Loucy (cell line): ENCODE data around the gene CEP41.

Source experiments
- H2AFZ ChIP-seq: fragments of 200-600 bp; sonication (generic); 2 replicates; pipeline ENCODE4 v1.6.0; 2016; ENCODE audit warnings: antibody characterized with exemption, mild to moderate bottlenecking, low read length, moderate library complexity
- H3F3A ChIP-seq: fragments of 200-600 bp; 2 replicates; pipeline ENCODE4 v1.6.0; 2016; ENCODE audit warnings: antibody characterized with exemption, low read depth, mild to moderate bottlenecking
- H3K27me3 ChIP-seq: fragments of 200-600 bp; sonication (generic); 2 replicates; pipeline ENCODE4 v1.6.1; 2014; ENCODE audit warnings: low read length, mild to moderate bottlenecking; ENCODE audit not compliant: insufficient read depth, poor library complexity, severe bottlenecking
- H3K36me3 ChIP-seq: fragments of 200-600 bp; sonication (generic); 2 replicates; pipeline ENCODE4 v1.6.1; 2016; ENCODE audit warnings: low read length; ENCODE audit not compliant: insufficient read depth
- H3K4me1 ChIP-seq: fragments of 200-600 bp; sonication (generic); 2 replicates; pipeline ENCODE4 v1.5.1; 2014; ENCODE audit warnings: low read length, mild to moderate bottlenecking; ENCODE audit not compliant: insufficient read depth, poor library complexity, severe bottlenecking
- H3K4me2 ChIP-seq: fragments of 200-600 bp; sonication (generic); 2 replicates; pipeline ENCODE4 v1.6.0; 2014; ENCODE audit warnings: antibody characterized with exemption, low read length, low read depth, mild to moderate bottlenecking; ENCODE audit not compliant: poor library complexity, severe bottlenecking
- H3K4me3 ChIP-seq: fragments of 200-600 bp; sonication (generic); 2 replicates; pipeline ENCODE4 v1.5.1; 2014; ENCODE audit warnings: low read length, mild to moderate bottlenecking, mixed read lengths; ENCODE audit not compliant: poor library complexity, severe bottlenecking
- H3K79me2 ChIP-seq: fragments of 200-600 bp; sonication (generic); 2 replicates; pipeline ENCODE4 v1.6.1; 2014; ENCODE audit warnings: low read length; ENCODE audit not compliant: insufficient read depth
- H3K9ac ChIP-seq: fragments of 200-600 bp; sonication (generic); 2 replicates; pipeline ENCODE4 v1.6.0; 2014; ENCODE audit warnings: mild to moderate bottlenecking, low read depth, low read length, moderate library complexity; ENCODE audit not compliant: poor library complexity, severe bottlenecking
- H3K9me2 ChIP-seq: fragments of 200-600 bp; sonication (generic); replicated peaks from 2 replicates; pipeline ENCODE4 v1.6.1; 2016; ENCODE audit warnings: low read depth, low read length, mixed read lengths
- H3K9me3 ChIP-seq: fragments of 200-600 bp; sonication (generic); 2 replicates; pipeline ENCODE4 v1.6.1; 2014; ENCODE audit warnings: mild to moderate bottlenecking, antibody characterized with exemption, low read length, low read depth; ENCODE audit not compliant: insufficient read depth
- H4K20me1 ChIP-seq: fragments of 200-600 bp; sonication (generic); 2 replicates; pipeline ENCODE4 v1.6.0; 2014; ENCODE audit warnings: antibody characterized with exemption, low read length, mild to moderate bottlenecking; ENCODE audit not compliant: insufficient read depth, poor library complexity, severe bottlenecking
- CTCF ChIP-seq: fragments of 200-600 bp; sonication (generic); conservative IDR thresholded peaks from 2 replicates; pipeline ENCODE4 v1.5.1; 2014; ENCODE audit warnings: mild to moderate bottlenecking, antibody characterized with exemption, low read length
- EZH2phosphoT487 ChIP-seq: fragments of 200-600 bp; IDR thresholded peaks from 2 replicates; pipeline ENCODE4 v1.6.1; 2018; ENCODE audit warnings: antibody characterized with exemption, mild to moderate bottlenecking, moderate library complexity, borderline replicate concordance

Gene CEP41

GRCh38 chr7:130488392-130489139, 47.8 kb upstream of the CEP41 start:
- peaks cover 24% of the 10 kb centered on the region for H3K4me1 ChIP-seq
- H3K9me2 ChIP-seq, result no peaks in the 10 kb centered on the region
- H3K9ac ChIP-seq, result peak overlapping the region; percentile 7
- TF ChIP-seq CTCF (no peak), EZH2phosphoT487 (no peak)
- no peaks in the 10 kb centered on the region for H4K20me1 ChIP-seq
- H3K36me3 ChIP-seq, result no peaks in the 10 kb centered on the region
- H3K9me3 ChIP-seq, result no peaks in the 10 kb centered on the region; the same call in 1 of the 2 replicates
- H3K79me2 ChIP-seq, result peaks cover 44% of the 10 kb centered on the region
- H3K4me2 ChIP-seq, result peak overlapping the region; percentile 87
- H3K4me3 ChIP-seq, result peak overlapping the region; percentile 82
- no peaks in the 10 kb centered on the region for H3F3A ChIP-seq
- H2AFZ ChIP-seq, result no peak overlapping the region
- H3K27me3 ChIP-seq, result no peaks in the 10 kb centered on the region

GRCh38 chr7:130486954-130487436, 46.2 kb upstream of the CEP41 start:
- Histone ChIP-seq H3F3A (no peaks in the 10 kb centered on the region), H3K27me3 (no peaks in the 10 kb centered on the region), H3K4me1 (peaks cover 27% of the 10 kb centered on the region), H4K20me1 (no peaks in the 10 kb centered on the region), H3K9me3 (no peaks in the 10 kb centered on the region; the same call in 1 of the 2 replicates), H2AFZ (peak overlapping the region; percentile 93), H3K4me2 (peak overlapping the region; percentile 87), H3K79me2 (peaks cover 29% of the 10 kb centered on the region), H3K9ac (peak overlapping the region; percentile 79), H3K9me2 (no peaks in the 10 kb centered on the region), H3K36me3 (no peaks in the 10 kb centered on the region), H3K4me3 (peak overlapping the region; percentile 82)
- TF ChIP-seq CTCF, result no peak
- no peak for TF ChIP-seq EZH2phosphoT487

DNA sequence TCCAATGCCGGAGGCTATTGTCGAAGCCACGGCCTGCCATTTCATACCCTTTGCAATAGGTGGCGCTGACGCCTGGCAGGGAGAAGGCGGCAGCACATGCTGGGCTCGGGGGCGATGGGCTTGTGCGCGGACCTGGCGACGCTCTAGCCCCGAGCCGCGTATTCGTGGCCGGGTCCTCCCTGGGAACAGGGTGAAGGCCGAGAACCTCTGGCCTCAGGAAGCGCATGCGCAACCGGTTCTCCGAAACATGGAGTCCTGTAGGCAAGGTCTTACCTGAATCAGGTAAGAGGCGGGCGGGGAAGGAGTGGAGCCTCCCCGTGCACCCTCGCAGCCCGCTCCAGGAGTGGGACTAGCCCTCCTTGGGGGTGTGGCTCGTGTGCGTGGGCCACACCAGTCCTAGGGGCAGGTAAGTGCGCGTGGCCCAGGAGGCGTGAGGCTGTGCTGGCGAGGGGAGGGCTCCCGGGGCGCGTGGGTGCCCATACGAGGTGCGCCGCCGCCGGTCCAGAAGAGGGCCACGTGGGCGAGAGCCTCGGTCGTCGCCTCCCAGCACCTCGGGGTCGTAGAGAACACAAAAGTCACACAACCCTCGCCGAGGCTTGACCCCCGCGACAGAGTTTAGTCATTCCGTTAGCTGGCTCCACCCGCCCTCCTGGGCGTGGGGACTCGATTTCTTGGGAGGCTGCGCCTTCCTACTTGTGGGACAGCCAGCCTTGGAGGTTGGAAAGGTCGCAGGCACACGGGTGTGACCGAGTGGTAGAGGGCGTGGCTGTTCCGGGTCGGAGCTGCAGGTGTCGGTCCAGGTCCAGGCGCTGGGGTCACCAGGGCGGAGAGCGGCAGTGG, 45.5 kb upstream of the CEP41 start:
- TF ChIP-seq EZH2phosphoT487 (no peak), CTCF (peak; percentile 85)
- Histone ChIP-seq H3K9me3 (no peaks in the 10 kb centered on the region; the same call in 1 of the 2 replicates), H3K9ac (peak overlapping the region; percentile 79), H3K27me3 (no peaks in the 10 kb centered on the region), H3K4me1 (peaks cover 31% of the 10 kb centered on the region), H4K20me1 (no peaks in the 10 kb centered on the region), H3K9me2 (no peaks in the 10 kb centered on the region), H3K4me3 (peak overlapping the region; percentile 82), H3K36me3 (no peaks in the 10 kb centered on the region), H3F3A (no peaks in the 10 kb centered on the region), H2AFZ (peak overlapping the region; percentile 93), H3K4me2 (peak overlapping the region; percentile 87), H3K79me2 (peaks cover 25% of the 10 kb centered on the region)
